HFFc6 (cell line): ENCODE measurements around the gene LDAF1. TPM values are rescaled to one million over a fixed set of nuclear protein-coding genes. Genes with fewer than 3 reads are reported as not detected.

ENCODE experiments used
- DNase-seq: peaks from one replicate; pipeline ENCODE4 v3.0.0-alpha.2; 2018
- H3K27ac Mint-ChIP-seq: 2 replicates; pipeline ENCODE4 v1.8.0; 2020; ENCODE audit warnings: mild to moderate bottlenecking, mixed read lengths
- H3K27me3 Mint-ChIP-seq: 2 replicates; pipeline ENCODE4 v1.8.0; 2021; ENCODE audit warnings: mild to moderate bottlenecking, moderate library complexity, mixed read lengths; ENCODE audit not compliant: insufficient read depth
- H3K36me3 Mint-ChIP-seq: 2 replicates; pipeline ENCODE4 v1.8.0; 2021; ENCODE audit warnings: low read depth, mixed read lengths
- H3K4me1 Mint-ChIP-seq: 2 replicates; pipeline ENCODE4 v1.8.0; 2020; ENCODE audit warnings: low read depth, mixed read lengths
- H3K4me3 Mint-ChIP-seq: 2 replicates; pipeline ENCODE4 v1.8.0; 2020; ENCODE audit warnings: mild to moderate bottlenecking, moderate library complexity, mixed read lengths
- H3K9me3 Mint-ChIP-seq: 2 replicates; pipeline ENCODE4 v1.8.0; 2020; ENCODE audit warnings: mild to moderate bottlenecking, mixed read lengths
- total RNA-seq, 6 experiments: library from RNA; stranded (reverse); fragmentation: NEBNext Ultra II Directional; extraction: Animal tissue kit (Norgen Biotek cat#: 25700); gene quantifications; 2 replicates in 1 of 6; 3 replicates in 5 of 6; pipeline ENCODE4 v1.2.3, GENCODE V29; 2021
- TF ChIP-seq, protein P1 (sequence below): fragments of 200-600 bp; sonication (generic); IDR thresholded peaks from 2 replicates; pipeline ENCODE4 v1.5.0; 2021; ENCODE audit warnings: antibody characterized with exemption, mild to moderate bottlenecking

Gene LDAF1
- total RNA-seq, 6 experiments from 2014 or later = 16.0 to 22.1 (median 18.6) TPM

DNA sequence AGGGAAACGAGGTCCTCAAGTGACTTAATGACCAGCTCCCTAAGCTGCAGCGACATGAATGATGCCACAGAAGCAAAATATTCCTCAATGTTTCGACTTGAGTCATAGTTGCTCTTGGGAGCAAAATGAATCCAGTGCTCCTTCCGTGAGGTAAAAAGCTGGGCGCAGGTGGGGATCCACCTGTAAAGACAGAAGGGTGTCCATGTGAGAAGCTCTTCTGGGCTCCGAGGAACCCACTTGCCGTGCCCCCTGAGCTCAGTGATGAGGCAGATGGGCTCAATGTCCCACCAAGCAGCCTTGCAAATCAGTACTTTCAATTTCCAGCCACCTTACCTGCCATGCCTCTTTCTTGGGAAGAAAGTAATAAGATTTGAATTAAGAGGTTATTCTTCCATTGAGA lies 33.3 kb upstream of the LDAF1 start:
- Mint-ChIP-seq H3K4me1 (no peaks in the 10 kb centered on the region), H3K9me3 (no peaks in the 10 kb centered on the region), H3K27ac (no peak overlapping the region), H3K27me3 (peaks cover 37% of the 10 kb centered on the region), H3K36me3 (no peaks in the 10 kb centered on the region), H3K4me3 (no peak overlapping the region)
- DNase-seq = no peak
- TF ChIP-seq, protein P1, sequence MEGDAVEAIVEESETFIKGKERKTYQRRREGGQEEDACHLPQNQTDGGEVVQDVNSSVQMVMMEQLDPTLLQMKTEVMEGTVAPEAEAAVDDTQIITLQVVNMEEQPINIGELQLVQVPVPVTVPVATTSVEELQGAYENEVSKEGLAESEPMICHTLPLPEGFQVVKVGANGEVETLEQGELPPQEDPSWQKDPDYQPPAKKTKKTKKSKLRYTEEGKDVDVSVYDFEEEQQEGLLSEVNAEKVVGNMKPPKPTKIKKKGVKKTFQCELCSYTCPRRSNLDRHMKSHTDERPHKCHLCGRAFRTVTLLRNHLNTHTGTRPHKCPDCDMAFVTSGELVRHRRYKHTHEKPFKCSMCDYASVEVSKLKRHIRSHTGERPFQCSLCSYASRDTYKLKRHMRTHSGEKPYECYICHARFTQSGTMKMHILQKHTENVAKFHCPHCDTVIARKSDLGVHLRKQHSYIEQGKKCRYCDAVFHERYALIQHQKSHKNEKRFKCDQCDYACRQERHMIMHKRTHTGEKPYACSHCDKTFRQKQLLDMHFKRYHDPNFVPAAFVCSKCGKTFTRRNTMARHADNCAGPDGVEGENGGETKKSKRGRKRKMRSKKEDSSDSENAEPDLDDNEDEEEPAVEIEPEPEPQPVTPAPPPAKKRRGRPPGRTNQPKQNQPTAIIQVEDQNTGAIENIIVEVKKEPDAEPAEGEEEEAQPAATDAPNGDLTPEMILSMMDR = no peak

DNA sequence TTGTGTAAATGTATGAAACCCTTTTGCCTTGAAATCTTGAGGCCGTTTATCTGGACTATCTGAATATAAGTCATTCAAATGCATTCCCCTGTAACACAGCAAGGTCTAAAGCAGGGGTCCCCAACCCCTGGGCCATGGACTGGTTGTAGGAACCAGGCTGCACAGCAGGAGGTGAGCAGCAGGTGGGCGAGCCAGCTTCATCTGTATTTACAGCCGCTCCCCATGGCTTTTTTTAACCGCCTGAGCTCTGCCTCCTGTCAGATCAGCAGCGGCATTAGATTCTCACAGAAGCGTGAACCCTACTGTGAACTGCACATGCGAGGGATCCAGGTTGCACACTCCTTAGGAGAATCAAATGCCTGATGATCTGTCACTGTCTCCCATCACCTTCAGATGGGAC lies 32.0 kb upstream of the LDAF1 start:
- Mint-ChIP-seq H3K4me1 (no peaks in the 10 kb centered on the region), H3K9me3 (no peaks in the 10 kb centered on the region), H3K4me3 (no peak overlapping the region), H3K36me3 (no peaks in the 10 kb centered on the region), H3K27ac (no peak overlapping the region), H3K27me3 (peaks cover 43% of the 10 kb centered on the region)
- no peak for DNase-seq
- TF ChIP-seq, protein P1 = no peak

DNA sequence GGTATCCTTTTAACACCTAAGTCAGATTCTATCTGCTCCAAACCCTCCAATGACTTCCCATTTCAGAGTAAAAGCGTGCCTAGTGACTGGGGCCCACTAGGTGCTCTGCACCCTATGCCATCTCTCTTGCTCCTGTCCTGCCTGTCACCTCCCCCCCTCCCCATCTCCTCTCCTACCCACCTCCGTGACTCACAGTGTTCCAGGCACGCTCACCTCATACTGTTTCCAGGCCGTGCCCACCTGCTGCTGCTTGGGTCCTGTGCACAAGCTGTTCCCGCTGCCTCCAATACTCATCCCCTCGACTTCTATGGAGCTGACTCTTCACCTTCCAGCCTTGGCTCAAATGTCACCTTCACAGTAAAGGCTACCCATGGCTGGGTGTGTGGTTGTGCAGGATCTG lies 29.5 kb upstream of the LDAF1 start:
- TF ChIP-seq, protein P1 = no peak
- no peak overlapping the region for H3K27ac Mint-ChIP-seq
- no peaks in the 10 kb centered on the region for H3K9me3 Mint-ChIP-seq
- no peaks in the 10 kb centered on the region for H3K36me3 Mint-ChIP-seq
- H3K27me3 Mint-ChIP-seq = peaks cover 36% of the 10 kb centered on the region
- no peak overlapping the region for H3K4me3 Mint-ChIP-seq
- no peak for DNase-seq
- no peaks in the 10 kb centered on the region for H3K4me1 Mint-ChIP-seq

DNA sequence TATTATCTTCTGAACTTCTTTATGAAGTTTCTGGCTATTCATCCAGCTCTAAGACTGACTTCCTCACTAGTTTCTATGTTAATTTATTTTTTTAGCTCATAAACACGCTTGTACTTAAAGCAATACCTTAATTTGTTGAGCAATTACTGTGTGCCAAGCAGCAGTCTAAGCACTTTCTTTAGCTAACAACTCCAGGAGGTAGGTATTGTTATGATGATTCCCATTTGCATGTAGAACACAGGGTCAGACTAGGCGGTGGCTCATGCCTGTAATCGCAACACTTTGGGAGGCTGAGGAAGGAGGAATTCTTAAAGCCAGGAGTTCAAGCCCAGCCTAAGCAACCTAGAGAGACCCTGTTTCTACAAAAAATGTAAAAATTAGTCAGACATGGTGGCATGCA lies 27.7 kb upstream of the LDAF1 start:
- Mint-ChIP-seq H3K27me3 (peaks cover 34% of the 10 kb centered on the region), H3K4me3 (no peak overlapping the region), H3K27ac (no peak overlapping the region), H3K4me1 (no peaks in the 10 kb centered on the region), H3K36me3 (no peaks in the 10 kb centered on the region), H3K9me3 (no peaks in the 10 kb centered on the region)
- no peak for DNase-seq
- TF ChIP-seq, protein P1 = no peak

GRCh38 chr16:21134053-21134452 lies 24.4 kb upstream of the LDAF1 start:
- H3K4me3 Mint-ChIP-seq = no peak overlapping the region
- TF ChIP-seq, protein P1 = no peak
- H3K27ac Mint-ChIP-seq = no peak overlapping the region
- peaks cover 27% of the 10 kb centered on the region for H3K27me3 Mint-ChIP-seq
- no peaks in the 10 kb centered on the region for H3K9me3 Mint-ChIP-seq
- no peaks in the 10 kb centered on the region for H3K36me3 Mint-ChIP-seq
- H3K4me1 Mint-ChIP-seq = 0 out of 2 replicates have a peak, but pooled peaks cover 3% of the 10 kb centered on the region
- no peak for DNase-seq

GRCh38 chr16:21145738-21146137 lies 12.7 kb upstream of the LDAF1 start:
- Mint-ChIP-seq H3K4me1 (no peaks in the 10 kb centered on the region), H3K36me3 (no peaks in the 10 kb centered on the region), H3K27ac (no peak overlapping the region), H3K9me3 (no peaks in the 10 kb centered on the region; the same call in 1 of the 2 replicates), H3K4me3 (no peak overlapping the region), H3K27me3 (peaks cover 41% of the 10 kb centered on the region)
- no peak for DNase-seq
- TF ChIP-seq, protein P1 = no peak
